SK-N-SH (cell line): Measurements from ENCODE around the gene TAF1B.

Source experiments
- EP300 ChIP-seq, 2 experiments: IDR thresholded peaks; 2 replicates each; pipeline versions ENCODE4 v1.4.0 to v1.6.1; 2012; ENCODE audit warnings: borderline replicate concordance in 1 of 2, low read depth in 1 of 2, low read length in 1 of 2
- EZH2phosphoT487 ChIP-seq: fragments of 200-600 bp; sonication (generic); IDR thresholded peaks from 2 replicates; pipeline ENCODE4 v1.6.1; 2017; ENCODE audit warnings: low read depth, mixed run types, mild to moderate bottlenecking, antibody characterized with exemption, moderate library complexity, borderline replicate concordance
- FOSL2 ChIP-seq: IDR thresholded peaks from 2 replicates; pipeline ENCODE4 v1.4.0; 2012; ENCODE audit warnings: low read depth, mild to moderate bottlenecking, moderate library complexity, borderline replicate concordance
- NRF1 ChIP-seq: IDR thresholded peaks from 2 replicates; pipeline ENCODE4 v1.6.1; 2012; ENCODE audit warnings: low read depth, mild to moderate bottlenecking, low read length
- POLR2AphosphoS5 ChIP-seq: IDR thresholded peaks from 2 replicates; pipeline ENCODE4 v1.6.1; 2012; ENCODE audit warnings: low read depth, low read length
- RXRA ChIP-seq: IDR thresholded peaks from 2 replicates; pipeline ENCODE4 v1.4.0; 2012; ENCODE audit warnings: low read depth, mild to moderate bottlenecking, borderline replicate concordance
- TCF12 ChIP-seq: IDR thresholded peaks from 2 replicates; pipeline ENCODE4 v1.4.0; 2012
- TF ChIP-seq, protein P1 (sequence below): IDR thresholded peaks from 2 replicates; pipeline ENCODE4; 2012
- TF ChIP-seq, protein P2 (sequence below): IDR thresholded peaks from 2 replicates; pipeline ENCODE4 v1.4.0; 2012; ENCODE audit warnings: low read depth
- TF ChIP-seq, protein P3 (sequence below): fragments of 200-600 bp; sonication (generic); IDR thresholded peaks from 2 replicates; pipeline ENCODE4 v1.6.1; 2017; ENCODE audit warnings: antibody characterized with exemption, mild to moderate bottlenecking, moderate library complexity

DNA sequence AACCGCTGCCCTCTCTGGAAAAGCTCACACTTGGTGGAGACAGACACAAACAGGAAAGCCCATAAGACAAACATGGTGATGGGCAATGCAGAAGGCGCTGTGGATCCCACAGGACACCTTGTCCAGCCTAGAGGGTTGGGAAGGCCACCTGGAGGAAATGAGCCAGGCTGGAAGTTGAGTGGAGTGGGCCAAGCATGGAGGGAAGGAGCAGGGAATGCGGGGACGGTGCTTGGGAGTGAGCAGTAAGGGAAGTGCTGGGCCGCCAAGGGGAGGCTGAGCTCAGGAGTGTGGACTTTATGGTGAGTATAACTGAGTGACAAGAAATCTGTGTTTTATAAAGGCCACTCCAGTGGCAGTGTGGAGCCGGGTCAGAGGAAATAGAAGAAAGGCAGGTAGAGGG is 105.4 kb downstream of the TAF1B start:
- no peak for TF ChIP-seq POLR2AphosphoS5
- no peak for TF ChIP-seq RXRA
- TF ChIP-seq EP300 (IDR thresholded peaks at IDR 0.05; ENCODE audit: borderline replicate concordance in 1 of 2, low read depth in 1 of 2, low read length in 1 of 2): no peak
- TF ChIP-seq, protein P1, sequence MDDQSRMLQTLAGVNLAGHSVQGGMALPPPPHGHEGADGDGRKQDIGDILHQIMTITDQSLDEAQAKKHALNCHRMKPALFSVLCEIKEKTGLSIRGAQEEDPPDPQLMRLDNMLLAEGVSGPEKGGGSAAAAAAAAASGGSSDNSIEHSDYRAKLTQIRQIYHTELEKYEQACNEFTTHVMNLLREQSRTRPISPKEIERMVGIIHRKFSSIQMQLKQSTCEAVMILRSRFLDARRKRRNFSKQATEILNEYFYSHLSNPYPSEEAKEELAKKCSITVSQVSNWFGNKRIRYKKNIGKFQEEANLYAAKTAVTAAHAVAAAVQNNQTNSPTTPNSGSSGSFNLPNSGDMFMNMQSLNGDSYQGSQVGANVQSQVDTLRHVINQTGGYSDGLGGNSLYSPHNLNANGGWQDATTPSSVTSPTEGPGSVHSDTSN: no peak
- no peak for TF ChIP-seq TCF12
- TF ChIP-seq, protein P2, sequence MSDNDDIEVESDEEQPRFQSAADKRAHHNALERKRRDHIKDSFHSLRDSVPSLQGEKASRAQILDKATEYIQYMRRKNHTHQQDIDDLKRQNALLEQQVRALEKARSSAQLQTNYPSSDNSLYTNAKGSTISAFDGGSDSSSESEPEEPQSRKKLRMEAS: no peak
- TF ChIP-seq EZH2phosphoT487: no peak
- no peak for TF ChIP-seq NRF1
- TF ChIP-seq FOSL2: no peak
- TF ChIP-seq, protein P3, sequence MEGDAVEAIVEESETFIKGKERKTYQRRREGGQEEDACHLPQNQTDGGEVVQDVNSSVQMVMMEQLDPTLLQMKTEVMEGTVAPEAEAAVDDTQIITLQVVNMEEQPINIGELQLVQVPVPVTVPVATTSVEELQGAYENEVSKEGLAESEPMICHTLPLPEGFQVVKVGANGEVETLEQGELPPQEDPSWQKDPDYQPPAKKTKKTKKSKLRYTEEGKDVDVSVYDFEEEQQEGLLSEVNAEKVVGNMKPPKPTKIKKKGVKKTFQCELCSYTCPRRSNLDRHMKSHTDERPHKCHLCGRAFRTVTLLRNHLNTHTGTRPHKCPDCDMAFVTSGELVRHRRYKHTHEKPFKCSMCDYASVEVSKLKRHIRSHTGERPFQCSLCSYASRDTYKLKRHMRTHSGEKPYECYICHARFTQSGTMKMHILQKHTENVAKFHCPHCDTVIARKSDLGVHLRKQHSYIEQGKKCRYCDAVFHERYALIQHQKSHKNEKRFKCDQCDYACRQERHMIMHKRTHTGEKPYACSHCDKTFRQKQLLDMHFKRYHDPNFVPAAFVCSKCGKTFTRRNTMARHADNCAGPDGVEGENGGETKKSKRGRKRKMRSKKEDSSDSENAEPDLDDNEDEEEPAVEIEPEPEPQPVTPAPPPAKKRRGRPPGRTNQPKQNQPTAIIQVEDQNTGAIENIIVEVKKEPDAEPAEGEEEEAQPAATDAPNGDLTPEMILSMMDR: no peak
